GM04503 (cell line): Measurements from ENCODE around the gene NUP214.
A peak's percentile ranks its signal among the peaks of the same experiment; 100 is the strongest.

Source experiments
- DNase-seq: peaks from one replicate; pipeline ENCODE4 v3.0.0-alpha.2; 2012; ENCODE audit warnings: low read depth

The NUP214 gene

GRCh38 chr9:131277287-131277909, 152.0 kb downstream of the NUP214 start:
- DNase-seq, result no peak

GRCh38 chr9:131277910-131278701, 152.7 kb downstream of the NUP214 start:
- DNase-seq, result peak; percentile 18

- DNase-seq, result no peak
These were observed 153.3 kb downstream of the NUP214 start for GRCh38 chr9:131278702-131279111.

- no peak for DNase-seq
These were observed 153.9 kb downstream of the NUP214 start for GRCh38 chr9:131279196-131279862.

GRCh38 chr9:131279863-131280570, 154.6 kb downstream of the NUP214 start:
- no peak for DNase-seq

- no peak for DNase-seq
These were observed 155.3 kb downstream of the NUP214 start for GRCh38 chr9:131280660-131281059.

- no peak for DNase-seq
These were observed 156.0 kb downstream of the NUP214 start for GRCh38 chr9:131281119-131281965.

- no peak for DNase-seq
These were observed 156.8 kb downstream of the NUP214 start for GRCh38 chr9:131282175-131282574.

GRCh38 chr9:131282688-131283422, 157.5 kb downstream of the NUP214 start:
- no peak for DNase-seq
